KMS-11 (cell line): ENCODE results near the gene CASKIN2.

Experiments
- H2AFZ ChIP-seq: fragments of 200-600 bp; sonication (generic); 2 replicates; pipeline ENCODE4 v1.6.1; 2016; ENCODE audit warnings: antibody characterized with exemption, mixed run types, low read depth
- H3K27ac ChIP-seq: fragments of 200-600 bp; sonication (generic); 2 replicates; pipeline ENCODE4 v1.6.1; 2016; ENCODE audit warnings: mild to moderate bottlenecking, mixed run types
- H3K27me3 ChIP-seq: fragments of 200-600 bp; sonication (generic); 2 replicates; pipeline ENCODE4 v1.6.1; 2017; ENCODE audit warnings: mild to moderate bottlenecking, low read depth, mixed run types, moderate library complexity; ENCODE audit not compliant: insufficient read depth
- H3K36me3 ChIP-seq: fragments of 200-600 bp; sonication (generic); 2 replicates; pipeline ENCODE4 v1.6.1; 2017; ENCODE audit warnings: mild to moderate bottlenecking, mixed run types; ENCODE audit not compliant: insufficient read depth
- H3K4me1 ChIP-seq: fragments of 200-600 bp; sonication (generic); 2 replicates; pipeline ENCODE4 v1.6.1; 2016; ENCODE audit warnings: mild to moderate bottlenecking, low read depth, mixed run types; ENCODE audit not compliant: poor library complexity, severe bottlenecking
- H3K4me2 ChIP-seq: fragments of 200-600 bp; sonication (generic); 2 replicates; pipeline ENCODE4 v1.7.0; 2016; ENCODE audit warnings: mild to moderate bottlenecking, mixed run types
- H3K4me3 ChIP-seq: fragments of 200-600 bp; sonication (generic); IDR thresholded peaks from 2 replicates; pipeline ENCODE4 v1.6.1; 2017; ENCODE audit warnings: low read depth, low read length, mixed read lengths; ENCODE audit not compliant: insufficient read depth
- H3K79me2 ChIP-seq: fragments of 200-600 bp; sonication (generic); 2 replicates; pipeline ENCODE4 v1.6.1; 2016; ENCODE audit warnings: low read depth, mixed run types; ENCODE audit not compliant: insufficient read depth
- H3K9ac ChIP-seq: fragments of 200-600 bp; sonication (generic); 2 replicates; pipeline ENCODE4 v1.6.1; 2016; ENCODE audit warnings: mild to moderate bottlenecking, mixed run types
- H4K20me1 ChIP-seq: fragments of 200-600 bp; sonication (generic); 2 replicates; pipeline ENCODE4 v1.6.1; 2016; ENCODE audit warnings: mild to moderate bottlenecking, mixed run types; ENCODE audit not compliant: insufficient read depth
- TF ChIP-seq, protein P1 (sequence below): fragments of 200-600 bp; sonication (generic); conservative IDR thresholded peaks from 2 replicates; pipeline ENCODE4 v1.6.1; 2017; ENCODE audit warnings: low read depth, mild to moderate bottlenecking, antibody characterized with exemption, low read length, moderate library complexity, mixed read lengths

The CASKIN2 gene

DNA sequence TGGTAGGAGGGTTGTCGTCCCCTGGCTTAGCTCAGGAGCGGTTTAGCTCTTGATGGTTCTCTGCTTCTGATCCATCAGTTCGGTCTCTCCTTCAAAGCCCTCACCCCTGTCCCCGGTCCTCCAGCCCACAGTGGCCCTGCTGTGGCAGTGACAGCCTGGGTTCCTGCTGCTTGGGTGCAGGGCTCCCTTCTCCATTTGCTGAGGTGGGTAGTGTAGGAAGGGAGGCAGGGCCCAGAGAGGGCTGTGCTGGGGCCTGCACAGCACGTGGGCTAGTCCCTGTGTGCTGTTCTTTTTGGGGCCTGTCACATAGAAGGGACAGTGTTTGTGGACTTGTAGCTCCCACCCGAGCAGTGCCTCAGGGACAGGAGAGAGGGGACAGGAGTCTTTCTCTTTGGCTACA, 40.6 kb downstream of the CASKIN2 start:
- peaks cover 16% of the 10 kb centered on the region for H3K4me1 ChIP-seq
- H2AFZ ChIP-seq: no peak overlapping the region
- no peaks in the 10 kb centered on the region for H3K36me3 ChIP-seq
- H3K27me3 ChIP-seq: no peaks in the 10 kb centered on the region
- H4K20me1 ChIP-seq: no peaks in the 10 kb centered on the region
- no peak overlapping the region for H3K9ac ChIP-seq
- no peak overlapping the region for H3K4me2 ChIP-seq
- TF ChIP-seq, protein P1, sequence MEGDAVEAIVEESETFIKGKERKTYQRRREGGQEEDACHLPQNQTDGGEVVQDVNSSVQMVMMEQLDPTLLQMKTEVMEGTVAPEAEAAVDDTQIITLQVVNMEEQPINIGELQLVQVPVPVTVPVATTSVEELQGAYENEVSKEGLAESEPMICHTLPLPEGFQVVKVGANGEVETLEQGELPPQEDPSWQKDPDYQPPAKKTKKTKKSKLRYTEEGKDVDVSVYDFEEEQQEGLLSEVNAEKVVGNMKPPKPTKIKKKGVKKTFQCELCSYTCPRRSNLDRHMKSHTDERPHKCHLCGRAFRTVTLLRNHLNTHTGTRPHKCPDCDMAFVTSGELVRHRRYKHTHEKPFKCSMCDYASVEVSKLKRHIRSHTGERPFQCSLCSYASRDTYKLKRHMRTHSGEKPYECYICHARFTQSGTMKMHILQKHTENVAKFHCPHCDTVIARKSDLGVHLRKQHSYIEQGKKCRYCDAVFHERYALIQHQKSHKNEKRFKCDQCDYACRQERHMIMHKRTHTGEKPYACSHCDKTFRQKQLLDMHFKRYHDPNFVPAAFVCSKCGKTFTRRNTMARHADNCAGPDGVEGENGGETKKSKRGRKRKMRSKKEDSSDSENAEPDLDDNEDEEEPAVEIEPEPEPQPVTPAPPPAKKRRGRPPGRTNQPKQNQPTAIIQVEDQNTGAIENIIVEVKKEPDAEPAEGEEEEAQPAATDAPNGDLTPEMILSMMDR: no peak
- no peaks in the 10 kb centered on the region for H3K79me2 ChIP-seq
- no peak overlapping the region for H3K4me3 ChIP-seq
- no peak overlapping the region for H3K27ac ChIP-seq

- H3K4me3 ChIP-seq: no peak overlapping the region
- no peak overlapping the region for H3K9ac ChIP-seq
- no peaks in the 10 kb centered on the region for H3K36me3 ChIP-seq
- H3K4me1 ChIP-seq: peaks cover 16% of the 10 kb centered on the region
- H3K79me2 ChIP-seq: no peaks in the 10 kb centered on the region
- H2AFZ ChIP-seq: no peak overlapping the region
- no peaks in the 10 kb centered on the region for H4K20me1 ChIP-seq
- TF ChIP-seq, protein P1: no peak
- H3K4me2 ChIP-seq: no peak overlapping the region
- no peak overlapping the region for H3K27ac ChIP-seq
- H3K27me3 ChIP-seq: no peaks in the 10 kb centered on the region
Measured at GRCh38 chr17:75473246-75473645, 42.1 kb downstream of the CASKIN2 start.

DNA sequence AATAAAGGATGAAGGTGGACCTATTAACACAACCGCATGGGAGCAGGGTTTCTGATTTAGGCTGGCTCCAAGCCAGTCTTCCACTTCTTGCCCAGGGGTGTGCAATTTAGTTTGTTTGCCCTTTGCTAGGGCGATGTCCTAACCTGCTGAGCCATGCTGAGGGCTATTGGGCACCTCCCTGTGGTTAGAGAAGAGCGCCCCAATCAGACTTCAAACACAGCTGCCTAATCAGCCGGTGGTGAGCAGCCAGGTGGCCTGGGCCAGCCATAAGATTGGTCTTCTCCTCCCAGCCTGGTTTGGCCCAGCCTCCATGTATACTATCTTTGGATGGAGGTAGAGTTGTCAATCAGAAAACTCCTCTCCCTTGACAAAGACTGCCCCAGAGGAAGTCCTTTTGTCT, 43.2 kb downstream of the CASKIN2 start:
- Histone ChIP-seq H2AFZ (no peak overlapping the region), H3K9ac (no peak overlapping the region), H3K36me3 (no peaks in the 10 kb centered on the region), H3K4me3 (no peak overlapping the region), H4K20me1 (no peaks in the 10 kb centered on the region), H3K27ac (peak overlapping the region; percentile 27; the same call in 1 of the 2 replicates), H3K27me3 (no peaks in the 10 kb centered on the region), H3K79me2 (no peaks in the 10 kb centered on the region), H3K4me2 (no peak overlapping the region), H3K4me1 (peaks cover 16% of the 10 kb centered on the region)
- TF ChIP-seq, protein P1: no peak

DNA sequence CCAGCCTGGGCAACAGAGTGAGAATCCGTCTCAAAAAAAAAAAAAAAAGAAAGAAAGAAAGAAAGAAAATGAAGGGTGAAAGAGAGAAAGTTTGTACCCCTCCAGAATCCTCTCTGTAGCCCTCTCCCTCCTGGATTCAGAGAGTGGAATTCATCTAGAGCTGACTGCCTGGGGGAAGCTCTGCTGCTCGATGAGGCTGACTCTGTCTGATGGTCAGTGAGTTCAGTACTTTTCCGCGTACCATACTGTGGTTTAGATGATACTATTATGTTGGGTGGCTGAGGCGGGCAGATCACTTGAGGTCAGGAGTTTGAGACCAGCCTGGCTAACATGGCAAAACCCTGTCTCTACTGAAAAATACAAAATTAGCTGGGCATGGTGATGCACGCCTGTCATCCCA, 44.1 kb downstream of the CASKIN2 start:
- Histone ChIP-seq H3K27ac (0 out of 2 replicates have a peak overlapping the region, but pooled peaks have one; percentile 27), H3K36me3 (no peaks in the 10 kb centered on the region), H3K27me3 (no peaks in the 10 kb centered on the region), H3K4me2 (no peak overlapping the region), H3K4me3 (no peak overlapping the region), H4K20me1 (no peaks in the 10 kb centered on the region), H3K4me1 (peaks cover 16% of the 10 kb centered on the region), H3K79me2 (0 out of 2 replicates have a peak, but pooled peaks cover 4% of the 10 kb centered on the region), H3K9ac (no peak overlapping the region), H2AFZ (no peak overlapping the region)
- TF ChIP-seq, protein P1: no peak
